Osteocyte (in vitro differentiated cells): ENCODE data around the gene PAQR7. TPM values are rescaled to one million over a fixed set of nuclear protein-coding genes. Genes with fewer than 3 reads are reported as not detected.

Source experiments
- DNase-seq: peaks from one replicate; pipeline ENCODE4 v3.0.0; 2021; ENCODE audit warnings: mixed read lengths; ENCODE audit not compliant: unreplicated experiment; ENCODE audit errors: extremely low spot score
- H3K27ac Mint-ChIP-seq: one replicate; pipeline ENCODE4 v1.8.0; 2021; ENCODE audit warnings: mild to moderate bottlenecking, mixed read lengths; ENCODE audit not compliant: unreplicated experiment
- H3K27me3 Mint-ChIP-seq: one replicate; pipeline ENCODE4 v1.8.0; 2021; ENCODE audit warnings: mixed read lengths; ENCODE audit not compliant: unreplicated experiment
- H3K36me3 Mint-ChIP-seq: one replicate; pipeline ENCODE4 v1.8.0; 2021; ENCODE audit warnings: mixed read lengths; ENCODE audit not compliant: unreplicated experiment
- H3K4me1 Mint-ChIP-seq: one replicate; pipeline ENCODE4 v1.8.0; 2021; ENCODE audit warnings: mixed read lengths; ENCODE audit not compliant: unreplicated experiment
- H3K4me3 Mint-ChIP-seq: one replicate; pipeline ENCODE4 v1.8.0; 2021; ENCODE audit warnings: mild to moderate bottlenecking, moderate library complexity, mixed read lengths; ENCODE audit not compliant: unreplicated experiment
- H3K9me3 Mint-ChIP-seq: one replicate; pipeline ENCODE4 v1.8.0; 2021; ENCODE audit warnings: mixed read lengths; ENCODE audit not compliant: unreplicated experiment
- total RNA-seq: library from RNA; stranded (reverse); gene quantifications from 2 replicates; pipeline ENCODE4 v1.2.1, GENCODE V29; 2021
- TF ChIP-seq, protein P1 (sequence below): fragments of 200-600 bp; sonication (generic); IDR thresholded peaks from 2 replicates; pipeline ENCODE4 v1.5.0; 2021; ENCODE audit warnings: antibody characterized with exemption, mild to moderate bottlenecking, moderate library complexity

The PAQR7 gene
- total RNA-seq, 1 donor from 2014 or later = 11.0 TPM

DNA sequence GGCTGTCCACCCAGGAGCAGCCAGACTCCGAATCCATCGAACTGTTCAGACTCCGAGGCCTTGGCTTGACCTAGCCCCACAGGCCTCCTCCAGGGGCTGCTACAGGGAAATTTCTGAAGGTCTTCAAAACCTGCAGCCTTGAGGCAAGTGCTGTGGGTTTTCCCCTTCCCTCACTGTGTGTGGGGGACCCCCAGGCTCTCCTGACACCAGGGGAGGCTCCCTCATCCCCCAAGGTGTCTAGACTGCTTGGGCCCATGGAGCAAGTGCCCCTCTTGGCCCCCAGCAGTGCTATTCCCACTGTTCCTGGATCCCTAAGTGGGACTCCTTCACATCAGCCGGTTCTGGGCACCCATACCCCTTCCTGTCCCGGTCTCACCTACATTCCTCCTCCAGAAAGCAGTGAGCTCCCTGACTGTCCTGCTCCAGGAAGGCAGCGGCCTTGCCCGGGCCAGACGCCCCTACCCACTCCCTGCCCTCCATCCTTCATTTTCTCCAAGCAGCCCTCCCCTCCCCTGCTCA is 814 bp downstream of the PAQR7 start:
- peaks cover 2% of the 10 kb centered on the region for H3K36me3 Mint-ChIP-seq
- no peak for DNase-seq
- no peaks in the 10 kb centered on the region for H3K27me3 Mint-ChIP-seq
- peaks cover 19% of the 10 kb centered on the region for H3K4me1 Mint-ChIP-seq
- peak overlapping the region; percentile 77 for H3K27ac Mint-ChIP-seq
- TF ChIP-seq, protein P1, sequence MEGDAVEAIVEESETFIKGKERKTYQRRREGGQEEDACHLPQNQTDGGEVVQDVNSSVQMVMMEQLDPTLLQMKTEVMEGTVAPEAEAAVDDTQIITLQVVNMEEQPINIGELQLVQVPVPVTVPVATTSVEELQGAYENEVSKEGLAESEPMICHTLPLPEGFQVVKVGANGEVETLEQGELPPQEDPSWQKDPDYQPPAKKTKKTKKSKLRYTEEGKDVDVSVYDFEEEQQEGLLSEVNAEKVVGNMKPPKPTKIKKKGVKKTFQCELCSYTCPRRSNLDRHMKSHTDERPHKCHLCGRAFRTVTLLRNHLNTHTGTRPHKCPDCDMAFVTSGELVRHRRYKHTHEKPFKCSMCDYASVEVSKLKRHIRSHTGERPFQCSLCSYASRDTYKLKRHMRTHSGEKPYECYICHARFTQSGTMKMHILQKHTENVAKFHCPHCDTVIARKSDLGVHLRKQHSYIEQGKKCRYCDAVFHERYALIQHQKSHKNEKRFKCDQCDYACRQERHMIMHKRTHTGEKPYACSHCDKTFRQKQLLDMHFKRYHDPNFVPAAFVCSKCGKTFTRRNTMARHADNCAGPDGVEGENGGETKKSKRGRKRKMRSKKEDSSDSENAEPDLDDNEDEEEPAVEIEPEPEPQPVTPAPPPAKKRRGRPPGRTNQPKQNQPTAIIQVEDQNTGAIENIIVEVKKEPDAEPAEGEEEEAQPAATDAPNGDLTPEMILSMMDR = no peak
- H3K4me3 Mint-ChIP-seq = peak overlapping the region; percentile 87
- no peaks in the 10 kb centered on the region for H3K9me3 Mint-ChIP-seq

DNA sequence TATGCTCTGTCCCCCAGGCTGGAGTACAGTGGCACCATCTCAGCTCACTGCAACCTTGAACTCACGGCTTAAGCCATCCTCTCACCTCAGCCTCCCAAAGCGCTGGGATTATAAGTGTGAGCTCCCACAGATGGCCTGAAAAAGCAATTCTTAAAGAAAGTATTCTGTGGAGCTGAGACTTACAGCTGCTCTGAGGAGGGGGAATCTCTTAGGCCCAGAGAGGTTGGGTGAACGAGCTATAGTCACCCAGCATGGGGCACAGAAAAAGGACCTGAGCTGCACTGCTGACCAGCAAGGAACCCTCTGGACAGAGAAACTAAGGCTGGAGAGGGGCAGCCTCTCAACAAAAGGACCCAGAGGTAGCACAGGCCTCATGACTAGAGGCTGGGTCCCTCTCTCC is 1.3 kb downstream of the PAQR7 start:
- no peak overlapping the region for H3K4me3 Mint-ChIP-seq

DNA sequence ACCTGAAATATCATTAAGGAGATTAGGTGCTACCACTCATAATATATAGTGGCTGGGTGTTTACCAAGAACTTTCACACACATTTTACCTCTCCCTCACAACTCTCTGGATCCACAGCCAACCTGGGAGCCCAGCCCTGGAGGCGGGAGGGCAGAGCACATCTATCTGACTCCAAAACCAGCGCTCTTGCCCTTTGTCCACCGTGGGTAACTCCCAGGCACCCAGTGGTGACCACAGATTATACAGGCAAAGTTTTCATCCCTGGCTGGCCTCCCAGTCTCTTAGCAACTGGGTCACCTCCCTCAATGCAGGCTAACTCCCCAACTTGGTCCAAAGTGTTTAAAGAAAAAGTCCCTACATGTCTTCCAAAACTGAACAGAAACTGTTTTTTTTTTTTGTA is 2.4 kb downstream of the PAQR7 start:
- H3K27me3 Mint-ChIP-seq = no peaks in the 10 kb centered on the region
- peaks cover 3% of the 10 kb centered on the region for H3K36me3 Mint-ChIP-seq
- H3K27ac Mint-ChIP-seq = no peak overlapping the region
- H3K4me1 Mint-ChIP-seq = peaks cover 19% of the 10 kb centered on the region
- H3K9me3 Mint-ChIP-seq = no peaks in the 10 kb centered on the region
- no peak for DNase-seq
- H3K4me3 Mint-ChIP-seq = no peak overlapping the region
- TF ChIP-seq, protein P1 = no peak

More for the DNA sequence above, 1.3 kb downstream of the PAQR7 start:
- TF ChIP-seq, protein P1 = no peak
- Mint-ChIP-seq H3K27ac (no peak overlapping the region), H3K4me1 (peaks cover 19% of the 10 kb centered on the region), H3K27me3 (no peaks in the 10 kb centered on the region), H3K9me3 (no peaks in the 10 kb centered on the region), H3K36me3 (peaks cover 3% of the 10 kb centered on the region)
- no peak for DNase-seq

DNA sequence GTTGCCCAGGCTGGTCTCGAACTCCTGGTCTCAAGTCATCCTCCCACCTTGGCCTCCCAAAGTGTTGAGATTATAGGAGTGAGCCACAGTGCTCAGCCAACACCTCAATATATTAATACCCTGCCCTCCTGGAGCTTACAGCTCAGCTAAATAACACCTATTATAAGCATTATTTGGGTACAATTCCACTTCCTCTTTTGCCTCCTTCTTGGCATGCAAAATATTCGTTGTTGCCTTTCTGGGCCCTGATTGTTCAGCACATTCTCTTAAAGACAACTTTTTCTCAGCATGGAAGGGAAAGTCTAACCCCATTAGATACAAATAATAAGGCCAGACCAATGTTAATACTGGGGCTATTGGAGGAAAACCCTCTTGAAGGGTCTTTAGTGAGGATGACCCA is 2.8 kb downstream of the PAQR7 start:
- Mint-ChIP-seq H3K4me3 (no peak overlapping the region), H3K27ac (no peak overlapping the region)
- DNase-seq = no peak

DNA sequence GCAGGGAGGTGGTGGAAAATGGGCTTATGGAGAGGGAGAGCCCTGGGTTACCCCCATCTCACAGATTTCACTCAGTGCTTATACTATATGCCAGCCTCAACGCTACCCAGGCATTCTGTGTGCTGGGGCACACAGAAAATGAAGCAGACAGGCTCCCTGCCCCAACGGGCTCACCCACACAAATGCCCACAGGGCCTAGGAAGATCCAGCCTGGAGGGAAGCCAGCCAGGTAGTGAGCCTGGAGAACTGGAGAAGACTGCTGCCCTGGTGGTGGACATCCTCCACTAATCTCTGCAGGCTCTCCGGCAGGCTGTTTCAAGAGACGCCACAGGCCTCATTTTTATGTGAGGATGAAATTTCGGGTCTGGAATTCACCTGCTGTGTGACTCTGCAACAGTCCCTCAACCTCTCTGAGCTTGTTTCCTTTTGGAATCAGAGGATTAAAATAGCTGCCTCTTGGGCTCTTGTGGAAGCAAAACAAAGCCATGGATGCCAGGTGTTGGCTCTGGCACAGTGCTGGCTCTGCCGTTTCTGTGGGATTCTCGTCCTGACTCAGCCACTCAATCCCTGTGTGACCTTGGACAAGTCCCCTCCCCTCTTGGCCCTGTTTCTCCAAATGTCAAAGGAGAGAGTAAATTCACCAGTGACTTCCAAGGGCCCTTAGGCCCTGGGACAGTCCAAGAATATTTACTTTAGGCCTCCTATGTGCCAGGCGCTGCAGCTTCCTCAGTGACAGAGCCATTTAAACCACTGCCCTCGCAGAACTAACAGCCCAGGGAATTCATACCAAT is 3.6 kb downstream of the PAQR7 start:
- H3K4me3 Mint-ChIP-seq = no peak overlapping the region
- TF ChIP-seq, protein P1 = no peak
- H3K36me3 Mint-ChIP-seq = peaks cover 3% of the 10 kb centered on the region
- H3K27ac Mint-ChIP-seq = no peak overlapping the region
- no peak for DNase-seq
- peaks cover 19% of the 10 kb centered on the region for H3K4me1 Mint-ChIP-seq
- no peaks in the 10 kb centered on the region for H3K27me3 Mint-ChIP-seq
- no peaks in the 10 kb centered on the region for H3K9me3 Mint-ChIP-seq

More for the DNA sequence above, 2.8 kb downstream of the PAQR7 start:
- TF ChIP-seq, protein P1 = no peak
- peaks cover 3% of the 10 kb centered on the region for H3K36me3 Mint-ChIP-seq
- no peaks in the 10 kb centered on the region for H3K9me3 Mint-ChIP-seq
- H3K4me1 Mint-ChIP-seq = peaks cover 19% of the 10 kb centered on the region
- H3K27me3 Mint-ChIP-seq = no peaks in the 10 kb centered on the region
